ENCODE results near the gene STAMBP.

GRCh38 chr2:73856214-73856613, 27.5 kb downstream of the STAMBP start:
- TF ChIP-seq CTCF (conservative IDR thresholded peaks at IDR 0.05; ENCODE audit: low read depth, low read length) (no peak), POLR2A (IDR thresholded peaks at IDR 0.05; ENCODE audit: low read depth, low read length) (no peak), USF2 (IDR thresholded peaks at IDR 0.05; ENCODE audit: low read depth, low read length) (no peak), CEBPB (IDR thresholded peaks at IDR 0.05; ENCODE audit: low read depth, low read length) (peak; percentile 75), CHD1 (IDR thresholded peaks at IDR 0.05; ENCODE audit: low read depth, low read length) (no peak), BHLHE40 (IDR thresholded peaks at IDR 0.05; ENCODE audit: low read depth, low read length) (0 out of 2 replicates have a peak, but pooled peaks have one; percentile 3), SMC3 (IDR thresholded peaks at IDR 0.05; ENCODE audit: low read depth, low read length) (no peak), FOS (IDR thresholded peaks at IDR 0.05; ENCODE audit: low read depth, low read length) (peak; percentile 75), MXI1 (IDR thresholded peaks at IDR 0.05; ENCODE audit: borderline replicate concordance, low read depth, low read length) (no peak), RCOR1 (IDR thresholded peaks at IDR 0.05; ENCODE audit: insufficient replicate concordance, low read length) (peak; percentile 94), MAFK (IDR thresholded peaks at IDR 0.05; ENCODE audit: low read depth, low read length) (no peak), RFX5 (IDR thresholded peaks at IDR 0.05; ENCODE audit: low read depth, low read length) (no peak)

Data from IMR-90 (cell line).